ENCODE measurements around the gene HIBADH.

The HIBADH gene

GRCh38 chr7:27617651-27618381 is 44.9 kb downstream of the HIBADH start:
- H3K27ac ChIP-seq = no peak overlapping the region
- no peak for TF ChIP-seq ZFX (IDR thresholded peaks at IDR 0.05)
- TF ChIP-seq, protein P1, sequence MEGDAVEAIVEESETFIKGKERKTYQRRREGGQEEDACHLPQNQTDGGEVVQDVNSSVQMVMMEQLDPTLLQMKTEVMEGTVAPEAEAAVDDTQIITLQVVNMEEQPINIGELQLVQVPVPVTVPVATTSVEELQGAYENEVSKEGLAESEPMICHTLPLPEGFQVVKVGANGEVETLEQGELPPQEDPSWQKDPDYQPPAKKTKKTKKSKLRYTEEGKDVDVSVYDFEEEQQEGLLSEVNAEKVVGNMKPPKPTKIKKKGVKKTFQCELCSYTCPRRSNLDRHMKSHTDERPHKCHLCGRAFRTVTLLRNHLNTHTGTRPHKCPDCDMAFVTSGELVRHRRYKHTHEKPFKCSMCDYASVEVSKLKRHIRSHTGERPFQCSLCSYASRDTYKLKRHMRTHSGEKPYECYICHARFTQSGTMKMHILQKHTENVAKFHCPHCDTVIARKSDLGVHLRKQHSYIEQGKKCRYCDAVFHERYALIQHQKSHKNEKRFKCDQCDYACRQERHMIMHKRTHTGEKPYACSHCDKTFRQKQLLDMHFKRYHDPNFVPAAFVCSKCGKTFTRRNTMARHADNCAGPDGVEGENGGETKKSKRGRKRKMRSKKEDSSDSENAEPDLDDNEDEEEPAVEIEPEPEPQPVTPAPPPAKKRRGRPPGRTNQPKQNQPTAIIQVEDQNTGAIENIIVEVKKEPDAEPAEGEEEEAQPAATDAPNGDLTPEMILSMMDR (conservative IDR thresholded peaks at IDR 0.05) = no peak

DNA sequence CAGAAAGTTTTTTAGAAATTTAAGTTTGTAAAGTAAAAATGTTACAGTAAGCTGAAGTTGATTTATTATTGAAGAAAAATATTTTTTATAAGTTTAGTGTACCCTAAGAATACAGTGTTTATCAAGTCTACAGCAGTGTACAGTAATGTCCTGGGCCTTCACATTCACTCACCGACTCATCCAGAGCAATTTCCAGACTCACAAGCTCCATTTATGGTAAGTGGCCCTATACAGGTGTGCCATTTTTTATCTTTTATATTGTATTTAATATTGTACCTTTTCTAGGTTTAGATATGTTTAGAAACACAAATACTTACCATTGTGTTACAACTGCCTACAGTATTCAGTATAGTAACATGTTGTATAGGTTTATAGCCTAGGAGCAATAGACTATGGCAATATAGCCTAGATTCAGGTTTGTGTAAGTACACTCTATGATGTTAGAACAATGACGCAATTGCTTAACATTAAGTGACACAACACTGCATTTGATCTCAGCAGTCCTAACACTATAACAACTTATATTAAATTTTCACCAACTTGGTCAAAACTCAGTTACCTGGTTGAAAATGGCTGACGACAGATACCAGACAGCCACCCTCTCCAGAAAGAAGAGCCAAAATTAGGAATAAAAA is 45.7 kb downstream of the HIBADH start:
- TF ChIP-seq, protein P1 (conservative IDR thresholded peaks at IDR 0.05) = no peak
- TF ChIP-seq ZFX (IDR thresholded peaks at IDR 0.05) = no peak
- H3K27ac ChIP-seq = no peak overlapping the region

DNA sequence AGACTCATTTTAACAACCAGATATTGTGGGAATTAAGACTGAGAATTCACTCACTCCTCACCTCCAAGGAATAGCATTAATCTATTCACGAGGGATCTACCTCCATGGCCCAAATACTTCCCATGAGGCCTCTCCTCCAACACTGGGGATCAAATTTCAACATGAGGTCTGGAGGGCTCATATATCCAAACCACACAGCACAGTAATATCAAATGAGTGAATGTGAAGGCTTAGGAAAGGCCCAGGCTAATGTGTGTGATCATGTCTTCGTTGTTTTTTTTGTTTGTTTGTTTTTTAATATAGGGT is 46.5 kb downstream of the HIBADH start:
- no peak for TF ChIP-seq ZFX (IDR thresholded peaks at IDR 0.05)
- TF ChIP-seq, protein P1 (conservative IDR thresholded peaks at IDR 0.05) = no peak
- H3K27ac ChIP-seq = no peak overlapping the region

- no peak overlapping the region for H3K27ac ChIP-seq
- no peak for TF ChIP-seq ZFX (IDR thresholded peaks at IDR 0.05)
- TF ChIP-seq, protein P1 (conservative IDR thresholded peaks at IDR 0.05) = no peak
These were observed 47.1 kb downstream of the HIBADH start for GRCh38 chr7:27615420-27616185.

- no peak overlapping the region for H3K27ac ChIP-seq
- TF ChIP-seq, protein P1 (conservative IDR thresholded peaks at IDR 0.05) = no peak
- TF ChIP-seq ZFX (IDR thresholded peaks at IDR 0.05) = no peak
These were observed 48.6 kb downstream of the HIBADH start for GRCh38 chr7:27614095-27614494.

GRCh38 chr7:27611059-27611458 is 51.6 kb downstream of the HIBADH start:
- no peak for TF ChIP-seq ZFX (IDR thresholded peaks at IDR 0.05)
- TF ChIP-seq, protein P1 (conservative IDR thresholded peaks at IDR 0.05) = no peak
- H3K27ac ChIP-seq = no peak overlapping the region

Data from C4-2B (cell line).